ENCODE data around the gene EGLN1. TPM values are rescaled to one million over a fixed set of nuclear protein-coding genes. Genes with fewer than 3 reads are reported as not detected.

EGLN1 gene
- total RNA-seq, 3 donors from 2014 or later, result 49.3 to 61.1 (median 55.0) TPM

GRCh38 chr1:231348442-231348841, 73.6 kb downstream of the EGLN1 start:
- H3K36me3 ChIP-seq (ENCODE audit: low read depth), result no peaks in the 10 kb centered on the region
- TF ChIP-seq CTCF (IDR thresholded peaks at IDR 0.05), result no peak

GRCh38 chr1:231347961-231348360, 74.1 kb downstream of the EGLN1 start:
- H3K36me3 ChIP-seq (ENCODE audit: low read depth), result no peaks in the 10 kb centered on the region
- no peaks in the 10 kb centered on the region for H3K4me1 ChIP-seq (ENCODE audit: low read depth)
- H3K9me3 ChIP-seq, result no peaks in the 10 kb centered on the region
- intact Hi-C loops (cut with DNase I, micrococcal nuclease), result no loop called here
- DNase-seq, result no peak
- H3K4me3 ChIP-seq, result no peak overlapping the region
- peak; percentile 78 for ATAC-seq
- no peak for TF ChIP-seq CTCF (IDR thresholded peaks at IDR 0.05)

More at GRCh38 chr1:231348442-231348841, 73.6 kb downstream of the EGLN1 start:
- DNase-seq (no peak), ATAC-seq (peak; percentile 56)
- Histone ChIP-seq H3K4me3 (no peak overlapping the region), H3K9me3 (no peaks in the 10 kb centered on the region), H3K4me1 (ENCODE audit: low read depth) (no peaks in the 10 kb centered on the region)
- intact Hi-C loops (cut with DNase I, micrococcal nuclease), result no loop called here

GRCh38 chr1:231340328-231341013, 81.6 kb downstream of the EGLN1 start:
- Histone ChIP-seq H3K4me1 (ENCODE audit: low read depth) (peaks cover 25% of the 10 kb centered on the region), H3K36me3 (ENCODE audit: low read depth) (no peaks in the 10 kb centered on the region), H3K9me3 (no peaks in the 10 kb centered on the region), H3K4me3 (no peak overlapping the region)
- no peak for TF ChIP-seq CTCF (IDR thresholded peaks at IDR 0.05)
- intact Hi-C loops (cut with DNase I, micrococcal nuclease), result no loop called here
- no peak for ATAC-seq
- no peak for DNase-seq

GRCh38 chr1:231338270-231339128, 83.6 kb downstream of the EGLN1 start, which contains the start of gene SPRTN:
Gene SPRTN (plus strand): TSS chr1:231338293. CDS start chr1:231338384, 91 bp downstream.
- Histone ChIP-seq H3K4me3 (peak within 1 kb of the TSS; percentile 88), H3K9me3 (no peaks in the 10 kb centered on the region), H3K4me1 (ENCODE audit: low read depth) (peaks cover 44% of the 10 kb centered on the region), H3K36me3 (ENCODE audit: low read depth) (no peaks in the 10 kb centered on the region)
- ATAC-seq (no peak), DNase-seq (no peak)
- intact Hi-C loops (cut with DNase I, micrococcal nuclease), result no loop called here
- no peak for TF ChIP-seq CTCF (IDR thresholded peaks at IDR 0.05)

GRCh38 chr1:231337472-231338269, 84.4 kb downstream of the EGLN1 start, which contains the start of gene EXOC8:
Gene EXOC8 (minus strand): TSS chr1:231337852. CDS start chr1:231337745, 107 bp downstream.
- intact Hi-C loops (cut with DNase I, micrococcal nuclease), result no loop called here

More at GRCh38 chr1:231337472-231338269, 84.4 kb downstream of the EGLN1 start, which contains the start of gene EXOC8:
- Histone ChIP-seq H3K9me3 (no peaks in the 10 kb centered on the region), H3K4me3 (peak within 1 kb of the TSS; percentile 88), H3K4me1 (ENCODE audit: low read depth) (peaks cover 44% of the 10 kb centered on the region), H3K36me3 (ENCODE audit: low read depth) (no peaks in the 10 kb centered on the region)
- TF ChIP-seq CTCF (IDR thresholded peaks at IDR 0.05), result no peak
- peak; percentile 93 for ATAC-seq
- DNase-seq, result peak; percentile 96 to 100 (median 96)
